ENCODE results near the gene TMEM86B.

Gene TMEM86B

DNA sequence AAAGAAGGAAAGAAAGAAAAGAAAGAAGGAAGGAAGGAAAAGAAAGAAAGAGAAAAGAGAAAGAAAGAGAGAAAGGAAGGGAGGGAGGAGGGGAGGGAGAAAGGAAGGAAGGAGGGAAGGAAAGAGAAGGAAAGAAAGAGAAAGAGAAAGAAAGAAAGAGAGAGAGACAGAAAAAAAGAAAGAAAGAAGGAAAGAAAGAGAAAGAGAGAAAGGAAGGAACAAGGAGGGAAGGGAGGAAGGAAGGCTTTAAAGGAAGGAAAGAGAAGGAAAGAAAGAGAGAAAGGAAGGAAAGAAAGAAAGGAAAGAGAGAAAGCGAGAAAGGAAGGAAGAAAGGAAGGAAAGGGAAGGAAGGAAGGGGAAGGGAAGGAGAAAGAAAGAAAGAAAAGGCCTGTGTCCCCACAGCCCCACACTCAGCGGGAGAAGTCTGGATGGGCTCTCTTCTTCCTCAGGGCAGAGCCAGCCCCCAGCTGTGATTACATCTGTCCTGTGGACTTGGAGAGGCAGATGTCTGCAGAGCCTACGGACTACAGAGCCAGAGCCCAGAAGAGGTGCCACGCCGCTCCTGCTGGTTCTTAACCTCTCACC is 28.9 kb downstream of the TMEM86B start:
- Histone ChIP-seq H3K9me3 (ENCODE audit: control insufficient read depth, insufficient read depth, low read length) (no peaks in the 10 kb centered on the region), H3K36me3 (ENCODE audit: insufficient read depth, low read length) (no peaks in the 10 kb centered on the region), H3K9ac (ENCODE audit: low read depth, low read length) (no peak overlapping the region), H3K4me1 (ENCODE audit: insufficient read depth, low read length) (no peaks in the 10 kb centered on the region)

DNA sequence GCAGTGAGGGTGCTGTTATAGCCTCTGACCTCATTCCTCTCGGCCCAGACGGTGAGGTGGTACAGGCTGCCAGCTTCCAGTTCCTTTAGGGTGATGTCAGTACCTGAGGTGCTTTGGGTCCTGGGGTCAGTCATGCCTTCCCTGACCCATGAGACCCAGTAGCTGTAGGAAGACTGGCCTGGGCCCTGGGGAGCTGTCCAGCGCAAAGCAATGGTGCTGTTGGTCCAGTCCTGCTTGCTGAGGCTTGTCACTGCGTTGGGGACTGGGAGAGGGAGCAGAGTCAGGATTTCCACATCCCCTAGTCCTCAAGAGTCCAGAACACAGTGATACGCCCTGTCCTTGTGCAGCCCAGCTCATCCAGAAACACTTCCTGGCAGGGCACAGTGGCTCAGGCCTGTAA is 29.9 kb downstream of the TMEM86B start:
- no peaks in the 10 kb centered on the region for H3K36me3 ChIP-seq (ENCODE audit: insufficient read depth, low read length)
- no peak overlapping the region for H3K9ac ChIP-seq (ENCODE audit: low read depth, low read length)
- no peaks in the 10 kb centered on the region for H3K9me3 ChIP-seq (ENCODE audit: control insufficient read depth, insufficient read depth, low read length)
- H3K4me1 ChIP-seq (ENCODE audit: insufficient read depth, low read length): no peaks in the 10 kb centered on the region

GRCh38 chr19:55197528-55197927 is 31.0 kb downstream of the TMEM86B start:
- Histone ChIP-seq H3K9ac (ENCODE audit: low read depth, low read length) (no peak overlapping the region), H3K36me3 (ENCODE audit: insufficient read depth, low read length) (no peaks in the 10 kb centered on the region), H3K4me1 (ENCODE audit: insufficient read depth, low read length) (no peaks in the 10 kb centered on the region), H3K9me3 (ENCODE audit: control insufficient read depth, insufficient read depth, low read length) (no peaks in the 10 kb centered on the region)

DNA sequence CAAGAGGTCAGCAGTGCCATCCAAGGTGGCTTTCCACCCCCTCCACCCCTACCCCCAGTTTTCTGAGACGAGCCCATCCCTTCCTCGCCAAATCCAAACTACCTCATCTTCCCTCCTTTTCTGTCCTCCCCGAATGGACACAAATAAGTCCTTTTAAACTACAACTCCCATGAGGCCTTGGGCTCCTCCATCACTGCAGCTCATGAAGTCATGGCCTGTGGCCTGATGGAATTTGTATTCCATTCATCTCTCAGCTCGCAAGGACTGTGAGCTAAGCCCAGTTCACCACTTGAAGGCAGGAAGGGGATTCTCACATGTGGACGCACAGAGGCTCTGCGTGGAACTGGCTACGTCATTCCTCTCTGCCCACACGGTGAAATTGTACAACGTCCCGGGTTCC is 31.8 kb downstream of the TMEM86B start:
- Histone ChIP-seq H3K4me1 (ENCODE audit: insufficient read depth, low read length) (no peaks in the 10 kb centered on the region), H3K9me3 (ENCODE audit: control insufficient read depth, insufficient read depth, low read length) (no peaks in the 10 kb centered on the region), H3K9ac (ENCODE audit: low read depth, low read length) (no peak overlapping the region), H3K36me3 (ENCODE audit: insufficient read depth, low read length) (no peaks in the 10 kb centered on the region)

DNA sequence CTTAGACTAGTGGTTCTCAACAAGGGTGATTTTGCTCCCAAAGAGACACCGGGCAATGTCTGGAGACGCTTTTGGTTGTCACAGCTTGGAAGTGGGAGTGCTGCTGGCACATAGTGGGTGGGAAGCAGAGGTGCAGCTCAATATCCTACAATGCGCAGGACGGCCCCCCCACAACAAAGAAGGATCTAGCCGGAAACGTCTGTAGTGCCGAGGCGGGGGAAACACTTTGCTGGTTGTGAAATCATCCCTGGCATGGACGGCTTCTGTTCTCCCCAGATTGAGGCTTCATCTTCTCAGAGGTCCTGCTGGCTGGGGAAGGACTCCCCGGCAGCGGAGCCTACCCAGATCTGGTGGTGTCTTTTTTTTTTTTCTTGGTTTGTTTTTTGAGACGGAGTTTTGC is 35.1 kb downstream of the TMEM86B start:
- Histone ChIP-seq H3K4me1 (ENCODE audit: insufficient read depth, low read length) (no peaks in the 10 kb centered on the region), H3K9ac (ENCODE audit: low read depth, low read length) (no peak overlapping the region), H3K9me3 (ENCODE audit: control insufficient read depth, insufficient read depth, low read length) (no peaks in the 10 kb centered on the region), H3K36me3 (ENCODE audit: insufficient read depth, low read length) (no peaks in the 10 kb centered on the region)

DNA sequence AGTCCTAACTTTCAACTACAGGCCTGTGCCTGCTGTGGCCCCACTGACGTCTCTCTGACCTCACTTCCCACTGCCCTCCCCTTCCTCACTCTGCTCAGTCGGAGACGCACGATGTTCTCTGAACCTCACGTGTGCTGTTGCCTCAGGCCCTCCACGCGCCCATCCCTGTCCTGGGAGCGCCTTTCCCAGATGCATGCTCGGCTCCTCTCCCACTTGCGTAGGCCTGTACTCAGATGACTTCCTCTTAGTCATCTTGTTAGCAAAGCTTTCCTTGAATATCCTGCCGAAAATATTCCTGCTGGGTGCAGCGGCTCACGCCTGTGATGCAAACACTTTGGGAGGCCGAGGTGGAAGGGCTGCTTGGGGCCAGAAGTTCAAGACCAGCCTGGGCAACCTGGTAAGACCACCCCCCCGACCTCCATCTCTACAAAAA is 39.1 kb downstream of the TMEM86B start:
- no peak overlapping the region; the same call in 1 of the 2 replicates for H3K9ac ChIP-seq (ENCODE audit: low read depth, low read length)
- no peaks in the 10 kb centered on the region for H3K9me3 ChIP-seq (ENCODE audit: control insufficient read depth, insufficient read depth, low read length)
- no peaks in the 10 kb centered on the region for H3K4me1 ChIP-seq (ENCODE audit: insufficient read depth, low read length)
- no peaks in the 10 kb centered on the region for H3K36me3 ChIP-seq (ENCODE audit: insufficient read depth, low read length)

DNA sequence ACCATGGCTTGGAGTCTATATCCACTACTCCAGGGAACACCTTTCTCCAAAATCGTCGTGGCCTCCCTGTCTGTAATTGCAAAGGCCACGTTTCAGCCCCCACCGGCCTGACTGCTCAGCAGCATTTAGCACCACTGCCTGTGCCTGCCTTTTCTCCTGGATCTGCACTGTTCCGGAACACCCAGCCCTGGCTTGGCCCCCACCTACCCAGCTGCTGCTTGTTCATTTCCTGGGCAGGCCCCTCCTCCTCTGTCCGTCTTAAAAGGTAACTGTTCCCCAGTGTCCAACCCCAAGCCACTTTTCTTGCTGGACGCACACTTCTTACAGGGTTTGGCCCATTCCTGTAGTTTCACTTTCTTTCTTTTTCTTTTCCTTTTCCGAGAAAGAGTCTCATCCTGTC is 39.9 kb downstream of the TMEM86B start:
- Histone ChIP-seq H3K4me1 (ENCODE audit: insufficient read depth, low read length) (no peaks in the 10 kb centered on the region), H3K36me3 (ENCODE audit: insufficient read depth, low read length) (no peaks in the 10 kb centered on the region), H3K9ac (ENCODE audit: low read depth, low read length) (no peak overlapping the region), H3K9me3 (ENCODE audit: control insufficient read depth, insufficient read depth, low read length) (no peaks in the 10 kb centered on the region)

DNA sequence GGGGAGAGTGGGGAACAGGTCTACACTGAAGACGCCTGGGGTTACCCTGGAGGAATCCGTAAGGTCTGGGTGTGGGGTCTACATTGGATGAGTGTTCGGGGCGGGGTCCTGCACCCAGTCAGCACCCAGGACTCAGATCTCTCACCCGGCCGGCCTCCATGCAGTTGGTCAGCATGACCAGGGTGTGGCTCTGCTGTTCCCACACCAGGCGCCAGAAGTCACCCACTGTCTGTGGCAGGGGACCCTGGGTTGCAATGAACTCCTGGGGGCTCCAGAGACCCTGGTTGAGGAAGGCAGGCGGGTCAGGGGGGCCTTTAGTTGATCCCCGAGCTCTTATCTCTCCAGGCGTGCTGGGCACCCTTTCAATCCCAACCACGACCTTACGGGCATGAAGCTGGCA is 42.5 kb downstream of the TMEM86B start:
- no peaks in the 10 kb centered on the region for H3K9me3 ChIP-seq (ENCODE audit: control insufficient read depth, insufficient read depth, low read length)
- H3K9ac ChIP-seq (ENCODE audit: low read depth, low read length): no peak overlapping the region
- H3K36me3 ChIP-seq (ENCODE audit: insufficient read depth, low read length): no peaks in the 10 kb centered on the region
- H3K4me1 ChIP-seq (ENCODE audit: insufficient read depth, low read length): no peaks in the 10 kb centered on the region

- H3K4me1 ChIP-seq (ENCODE audit: insufficient read depth, low read length): no peaks in the 10 kb centered on the region; the same call in 1 of the 2 replicates
- H3K36me3 ChIP-seq (ENCODE audit: insufficient read depth, low read length): no peaks in the 10 kb centered on the region
- no peak overlapping the region for H3K9ac ChIP-seq (ENCODE audit: low read depth, low read length)
- no peaks in the 10 kb centered on the region for H3K9me3 ChIP-seq (ENCODE audit: control insufficient read depth, insufficient read depth, low read length)
These were observed 46.8 kb downstream of the TMEM86B start for GRCh38 chr19:55181740-55182139.

GRCh38 chr19:55179606-55180484 is 48.7 kb downstream of the TMEM86B start, which contains the start of gene SYT5:
SYT5 (minus strand) TSS chr19:55180289; CDS start chr19:55179041, 1,248 bp downstream.
- Histone ChIP-seq H3K9me3 (ENCODE audit: control insufficient read depth, insufficient read depth, low read length) (no peaks in the 10 kb centered on the region), H3K9ac (ENCODE audit: low read depth, low read length) (peak within 1 kb of the TSS; percentile 49; the same call in 1 of the 2 replicates), H3K4me1 (ENCODE audit: insufficient read depth, low read length) (peaks cover 6% of the 10 kb centered on the region), H3K36me3 (ENCODE audit: insufficient read depth, low read length) (no peaks in the 10 kb centered on the region)

DNA sequence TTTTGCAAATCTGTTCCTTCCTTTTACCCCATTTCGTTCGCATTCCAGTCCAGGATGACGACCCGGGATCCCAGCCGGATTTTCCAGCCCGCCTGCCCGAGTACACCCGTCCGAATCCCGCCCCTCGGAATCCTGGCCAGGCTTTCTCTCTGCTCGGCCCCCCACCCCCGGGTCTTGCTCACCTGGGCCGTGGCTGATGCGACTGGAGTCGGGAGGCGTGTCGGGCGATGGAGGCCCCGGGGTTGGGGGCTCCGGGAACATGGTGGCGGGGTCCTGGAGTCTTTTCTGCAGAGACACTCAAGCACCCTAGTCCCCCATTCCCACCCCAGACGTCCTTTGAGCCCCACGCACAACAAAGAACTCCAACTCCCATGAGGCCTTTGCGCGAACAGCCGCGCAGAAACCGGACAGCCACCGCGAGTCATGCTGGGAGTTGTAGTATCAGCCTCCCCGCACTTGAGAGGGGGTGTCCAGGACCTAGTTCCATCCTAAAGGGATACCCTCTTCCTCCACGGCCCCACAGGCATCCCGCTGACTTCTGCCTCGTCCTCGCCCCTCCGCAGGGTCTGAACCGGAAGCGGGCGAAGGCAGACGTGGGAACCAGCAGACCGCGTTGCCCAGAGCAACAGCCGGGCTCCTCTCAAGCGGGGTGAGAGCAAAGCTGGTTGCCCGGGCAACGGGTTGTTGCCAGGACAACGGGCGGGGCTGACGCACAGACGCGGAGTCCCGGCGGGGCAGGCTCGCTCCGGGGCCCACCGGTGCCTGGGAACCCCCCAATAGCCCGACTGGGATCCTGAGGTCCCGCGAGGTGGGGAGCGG is 49.6 kb downstream of the TMEM86B start:
- Histone ChIP-seq H3K4me1 (ENCODE audit: insufficient read depth, low read length) (peaks cover 6% of the 10 kb centered on the region), H3K9ac (ENCODE audit: low read depth, low read length) (peak overlapping the region; percentile 49; the same call in 1 of the 2 replicates), H3K36me3 (ENCODE audit: insufficient read depth, low read length) (no peaks in the 10 kb centered on the region), H3K9me3 (ENCODE audit: control insufficient read depth, insufficient read depth, low read length) (no peaks in the 10 kb centered on the region)
